GM18868 (cell line): Measurements from ENCODE around the gene TPM4.
"Not testable (repeated sequence)": the region's sequence is repeated elsewhere in the genome, so short reads cannot be mapped to it uniquely, and the experiment has no call there.

Experiments
- ATAC-seq: cut with Tn5 transposase; IDR thresholded peaks from one replicate; pipeline ENCODE4 v1.9.1; 2021; ENCODE audit warnings: mild to moderate bottlenecking, moderate library complexity; ENCODE audit not compliant: unreplicated experiment

Gene TPM4

DNA sequence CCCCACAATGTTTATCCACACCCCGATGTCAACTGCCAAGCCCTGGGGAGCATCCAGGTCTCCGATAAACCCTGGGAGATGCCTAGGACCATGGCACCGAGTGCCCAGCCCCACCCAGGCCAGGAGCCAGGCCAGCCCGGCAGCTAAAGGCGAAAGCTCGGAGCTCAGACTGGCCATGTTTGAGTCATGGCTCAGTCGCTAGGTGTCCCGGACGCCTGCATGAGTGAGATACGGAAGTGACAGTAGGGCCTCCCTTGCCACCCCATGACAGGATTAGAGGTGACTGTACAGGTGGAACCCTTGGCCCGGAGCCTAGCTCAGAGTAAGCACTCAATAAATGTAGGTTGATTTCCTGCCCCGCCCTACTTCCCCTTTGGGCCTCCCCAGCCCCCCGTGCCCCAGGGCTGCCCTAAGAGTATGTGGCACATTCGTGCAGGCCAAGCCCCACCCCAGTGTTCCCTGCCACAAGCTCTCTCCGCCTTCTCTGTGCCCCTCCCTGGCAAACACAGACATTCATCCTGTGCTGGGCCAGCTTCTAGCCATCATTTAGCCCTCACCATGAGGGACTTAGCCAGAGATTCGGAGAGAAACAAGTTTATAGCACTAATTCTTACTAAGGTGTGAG, 5.8 kb upstream of the TPM4 start:
- peak; percentile 54 for ATAC-seq

DNA sequence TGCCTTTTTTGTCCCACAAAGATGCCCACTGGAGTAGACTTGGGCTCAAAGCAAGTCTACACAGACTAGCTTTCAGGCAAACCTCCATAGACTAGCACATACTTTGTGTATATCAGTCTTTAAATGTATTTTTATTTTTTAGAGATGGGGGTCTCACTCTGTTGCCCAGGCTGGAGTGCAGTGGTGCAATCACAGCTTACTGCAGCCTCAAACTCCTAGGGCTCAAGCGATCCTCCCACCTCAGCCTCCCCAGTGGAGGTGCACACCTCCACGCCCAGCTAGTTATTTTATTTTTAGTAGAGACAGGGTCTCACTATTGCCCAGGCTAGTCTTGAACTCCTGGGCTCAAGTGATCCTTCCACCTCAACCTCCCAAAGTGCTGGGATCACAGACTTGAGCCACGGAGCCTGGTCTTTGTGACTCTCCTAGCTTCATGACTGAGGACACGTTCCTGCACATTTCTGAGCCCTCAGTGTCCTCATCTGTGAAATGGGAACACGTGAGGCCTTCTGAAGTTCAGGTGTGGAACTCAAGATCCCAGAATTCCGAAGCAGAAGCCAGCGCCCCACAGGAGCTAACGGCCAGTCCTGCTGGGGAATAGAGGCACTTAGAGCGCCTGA, 5.1 kb upstream of the TPM4 start:
- no peak for ATAC-seq

DNA sequence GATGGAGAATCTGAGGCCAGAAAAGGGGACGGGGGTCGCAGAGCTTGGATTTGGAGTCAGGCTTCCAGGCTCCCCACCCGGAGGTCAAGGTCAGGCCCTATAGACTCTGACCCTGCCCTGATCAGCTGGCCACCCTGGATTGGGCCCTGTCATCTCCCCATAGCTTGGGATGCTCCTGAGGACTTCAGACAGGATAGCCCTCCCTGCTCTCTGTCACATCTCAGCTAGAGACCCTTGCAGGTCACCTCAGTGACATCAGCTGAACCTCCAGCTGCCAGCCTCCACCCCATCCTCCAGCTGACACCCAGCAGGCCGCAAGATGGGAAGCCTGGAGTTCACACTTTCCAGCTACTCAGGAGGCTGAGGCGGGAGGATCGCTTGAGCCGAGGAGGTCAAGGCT, 2.8 kb upstream of the TPM4 start:
- no peak for ATAC-seq

DNA sequence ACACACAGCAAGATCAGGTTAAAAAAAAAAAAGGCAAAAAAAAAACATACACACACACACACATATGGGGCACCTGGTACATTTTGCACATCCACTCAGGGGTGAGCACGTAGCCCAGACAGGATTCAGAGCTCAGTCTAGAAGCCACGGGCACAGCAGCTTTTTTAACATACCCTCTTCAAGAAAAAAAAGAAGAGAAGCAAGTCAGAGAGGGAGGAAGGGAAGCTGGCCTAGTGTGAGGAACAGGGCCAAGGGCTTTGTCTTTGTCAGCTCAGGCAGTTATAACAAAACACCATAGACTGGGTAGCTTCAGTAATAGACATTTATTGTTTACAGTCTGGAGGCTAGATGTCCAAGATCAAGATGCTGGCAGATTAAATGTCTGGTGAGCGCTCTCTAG, 2.3 kb upstream of the TPM4 start:
- ATAC-seq: no peak

DNA sequence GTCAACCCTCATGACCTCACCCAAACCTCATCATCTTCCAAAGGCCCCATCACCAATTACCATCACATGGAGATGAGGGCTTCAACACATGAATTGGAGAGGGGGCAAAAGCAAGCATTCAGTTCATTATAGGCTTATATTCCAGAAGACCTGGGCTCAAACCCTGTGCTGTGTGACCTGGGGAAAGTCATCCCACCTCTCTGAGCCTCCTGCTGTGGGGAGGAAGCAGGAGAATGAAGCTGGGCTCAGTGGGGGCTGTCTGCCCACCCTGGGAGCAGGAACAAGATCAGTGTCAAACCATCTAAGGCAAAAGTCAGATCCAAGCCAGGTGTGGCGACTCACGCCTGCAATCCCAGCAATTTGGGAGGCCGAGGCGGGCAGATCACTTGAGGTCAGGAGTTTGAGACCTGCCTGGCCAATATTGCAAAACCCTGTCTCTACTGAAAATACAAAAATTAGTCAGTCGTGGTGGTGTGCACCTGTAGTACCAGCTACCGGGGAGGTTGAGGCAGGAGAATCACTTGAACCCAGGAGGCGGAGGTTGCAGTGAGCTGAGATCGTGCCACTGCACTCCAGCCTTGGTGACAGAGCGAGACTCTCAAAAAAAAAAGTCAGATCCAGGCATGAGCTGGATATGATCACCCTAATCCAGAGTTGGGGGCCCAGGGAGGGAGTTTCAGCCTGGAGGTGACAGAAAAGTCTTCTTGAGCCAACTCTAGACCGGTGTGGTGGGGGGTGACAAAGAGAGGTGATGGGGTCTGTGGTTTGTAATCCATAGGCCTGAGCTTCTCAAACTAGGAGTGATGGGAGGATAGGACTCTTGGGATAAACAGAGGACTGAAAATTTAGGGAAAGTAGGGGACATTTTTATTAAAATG, 1.6 kb upstream of the TPM4 start:
- no peak for ATAC-seq

DNA sequence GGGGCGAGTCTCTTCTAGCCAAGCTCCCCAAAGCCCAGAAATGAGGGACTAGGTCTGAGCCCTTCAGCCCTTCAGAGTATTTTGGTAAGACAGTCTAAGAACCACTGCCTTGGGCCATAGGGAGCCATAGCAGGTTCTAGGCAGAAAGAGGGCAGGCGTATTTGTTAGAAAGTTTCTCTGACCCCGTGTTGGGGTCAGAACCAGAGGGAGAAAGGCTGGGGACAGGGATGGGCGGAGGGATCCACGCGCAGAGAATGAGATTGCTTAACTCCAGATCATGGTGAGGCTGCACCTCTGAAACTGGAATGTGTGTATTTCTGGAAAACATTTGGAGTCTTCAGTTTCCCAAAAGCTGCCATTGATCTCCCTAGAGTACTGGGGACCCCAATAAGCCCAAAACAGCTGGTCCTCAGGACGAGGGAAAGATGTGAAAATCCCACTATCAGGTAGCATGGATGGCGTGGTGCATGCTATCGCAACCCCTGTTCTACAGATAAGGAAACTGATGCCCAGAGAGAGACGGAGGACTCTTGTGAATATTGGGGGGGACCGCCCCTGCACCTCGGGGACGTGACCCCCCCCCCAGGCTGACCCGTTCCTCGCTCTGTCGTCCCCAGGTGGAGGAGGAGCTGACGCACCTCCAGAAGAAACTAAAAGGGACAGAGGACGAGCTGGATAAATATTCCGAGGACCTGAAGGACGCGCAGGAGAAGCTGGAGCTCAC, 703 bp upstream of the TPM4 start:
- no peak for ATAC-seq

DNA sequence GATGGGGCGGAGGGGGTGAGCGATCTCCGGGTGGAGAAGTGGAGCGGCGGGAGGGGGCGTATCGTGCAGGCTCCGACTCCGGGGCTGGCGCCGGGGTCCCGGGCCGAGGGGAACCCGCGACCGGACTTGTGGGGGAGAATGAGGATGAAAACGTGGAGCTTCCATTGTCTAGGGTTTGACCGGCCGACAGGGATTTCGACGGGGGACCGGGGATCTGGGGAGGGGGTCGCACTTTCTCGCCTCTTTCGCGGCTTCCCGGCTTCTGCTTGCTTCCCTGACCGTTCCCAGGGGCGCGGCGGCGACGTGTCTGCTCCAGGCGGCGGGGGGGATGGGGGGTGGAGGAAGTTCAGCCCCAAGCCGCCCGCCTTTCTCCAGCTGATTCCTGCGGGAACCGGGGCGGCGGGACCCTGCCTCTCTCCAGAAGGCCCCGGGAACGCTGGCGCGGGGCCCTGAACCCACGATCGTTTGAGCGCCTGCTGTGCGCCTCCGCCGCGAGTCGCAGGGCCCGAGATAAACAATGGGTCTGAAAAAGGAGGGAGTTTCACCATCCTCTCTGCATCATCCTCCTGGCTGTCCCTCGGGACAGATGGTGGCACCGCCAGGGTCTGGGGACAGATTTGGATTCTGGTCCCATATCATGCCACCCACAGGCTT, 790 bp downstream of the TPM4 start:
- no peak for ATAC-seq

DNA sequence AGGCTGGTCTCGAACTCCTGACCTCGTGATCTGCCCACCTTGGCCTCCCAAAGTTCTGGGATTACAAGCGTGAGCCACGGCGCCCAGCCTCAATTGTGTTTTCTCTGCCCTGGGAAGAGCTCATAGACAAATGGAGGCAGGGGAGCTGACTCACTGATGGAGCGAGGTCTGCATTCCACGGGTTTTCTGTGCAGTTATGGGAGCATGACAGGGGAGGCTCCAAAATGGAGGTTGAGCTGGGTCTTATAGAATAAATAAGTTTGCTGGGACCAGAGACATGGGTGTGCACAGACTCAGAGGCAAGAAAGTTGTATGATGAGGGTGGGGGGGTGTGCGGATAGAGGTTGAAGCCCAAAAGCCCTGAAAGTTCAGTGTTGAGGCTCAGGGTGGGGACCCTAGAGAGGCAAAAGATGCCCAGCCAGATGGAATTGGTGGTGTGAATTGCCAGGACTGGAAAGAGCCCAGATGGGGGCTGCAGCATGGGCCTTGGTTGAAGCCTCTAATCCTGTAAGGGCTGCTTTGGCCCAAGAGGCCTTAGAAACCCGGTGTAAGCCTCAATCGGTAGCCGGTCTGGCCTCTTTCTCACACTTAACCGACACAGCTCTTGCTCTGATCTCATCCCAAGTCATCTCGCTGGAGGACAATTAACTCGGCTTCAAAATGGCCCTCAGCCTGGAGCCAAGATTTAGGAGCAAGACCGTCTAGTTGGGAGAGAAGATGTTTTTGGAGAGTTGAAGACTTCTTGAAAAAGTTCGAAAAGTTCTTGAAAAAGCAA, 1.9 kb downstream of the TPM4 start:
- ATAC-seq: no peak

DNA sequence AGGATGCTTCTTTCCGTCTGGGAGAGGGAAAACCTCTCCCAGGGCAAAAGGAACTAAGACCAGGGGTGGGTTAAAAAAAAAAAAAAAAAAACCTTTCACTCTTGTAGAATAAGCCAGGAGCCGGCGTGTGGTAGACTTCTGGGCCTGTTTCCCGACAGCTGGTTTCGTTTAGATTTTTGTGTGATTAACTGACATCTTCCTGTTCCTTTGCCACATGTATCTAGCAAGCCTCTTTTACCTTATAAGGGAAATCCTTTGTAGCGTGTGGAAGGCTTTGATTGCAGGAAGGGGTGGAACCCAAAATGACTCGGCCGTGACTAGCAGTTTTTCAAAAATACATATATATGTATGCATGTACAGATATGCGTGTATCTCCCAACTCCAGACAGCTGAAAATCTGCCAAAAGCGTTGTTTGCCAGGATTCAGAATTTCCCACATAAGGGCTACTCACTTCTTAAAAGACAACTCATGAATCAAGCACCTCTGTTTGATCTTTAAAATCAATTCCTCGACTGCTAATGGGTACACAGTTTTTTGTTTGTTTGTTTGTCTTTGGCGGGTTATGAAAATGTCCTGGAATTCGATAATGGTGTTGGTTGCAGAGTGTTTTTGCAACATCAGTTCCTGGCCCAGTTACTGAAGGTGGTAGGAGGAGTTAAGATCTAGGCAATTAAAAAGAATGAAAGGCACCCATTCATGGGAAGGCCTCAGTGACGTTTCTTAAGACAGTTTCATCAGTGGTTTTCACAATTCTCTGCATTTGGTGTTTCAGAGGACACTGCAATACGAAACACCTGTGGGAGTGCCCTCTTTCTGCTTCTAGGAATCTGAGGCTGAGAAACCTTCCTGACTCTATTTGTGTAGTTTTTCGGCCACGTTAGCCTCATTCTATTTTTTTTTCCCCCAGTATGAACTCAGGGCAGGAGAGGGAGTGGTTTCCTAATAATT, 2.7 kb downstream of the TPM4 start:
- ATAC-seq: peak; percentile 37

DNA sequence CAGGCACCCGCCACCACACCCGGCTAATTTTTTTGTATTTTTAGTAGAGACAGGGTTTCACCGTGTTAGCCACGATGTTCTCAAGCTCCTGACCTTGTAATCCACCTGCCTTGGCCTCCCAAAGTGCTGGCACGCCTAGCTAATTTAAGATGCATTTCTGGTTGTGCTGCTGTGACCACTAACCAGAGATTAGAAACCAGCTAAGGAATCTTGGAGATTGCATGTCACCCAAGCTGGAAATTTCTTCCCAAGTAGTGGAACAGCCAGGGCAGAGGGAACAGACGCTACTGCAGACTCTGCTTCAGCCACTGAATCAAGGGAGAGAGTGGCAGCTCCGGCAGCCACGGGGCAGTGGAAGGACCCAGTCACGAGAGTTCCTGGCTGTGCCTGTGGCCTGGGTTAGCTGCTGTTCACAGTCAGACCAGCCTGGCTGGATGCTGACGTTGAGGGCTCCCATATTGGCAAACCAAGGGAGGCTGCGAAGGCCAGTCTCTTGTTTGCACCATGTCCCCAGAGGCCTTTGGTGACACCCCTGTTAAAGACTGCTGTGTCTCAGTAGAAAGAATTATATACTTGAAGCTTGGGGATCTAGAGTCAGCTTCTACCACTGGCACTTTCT, 7.9 kb downstream of the TPM4 start:
- ATAC-seq: no peak

DNA sequence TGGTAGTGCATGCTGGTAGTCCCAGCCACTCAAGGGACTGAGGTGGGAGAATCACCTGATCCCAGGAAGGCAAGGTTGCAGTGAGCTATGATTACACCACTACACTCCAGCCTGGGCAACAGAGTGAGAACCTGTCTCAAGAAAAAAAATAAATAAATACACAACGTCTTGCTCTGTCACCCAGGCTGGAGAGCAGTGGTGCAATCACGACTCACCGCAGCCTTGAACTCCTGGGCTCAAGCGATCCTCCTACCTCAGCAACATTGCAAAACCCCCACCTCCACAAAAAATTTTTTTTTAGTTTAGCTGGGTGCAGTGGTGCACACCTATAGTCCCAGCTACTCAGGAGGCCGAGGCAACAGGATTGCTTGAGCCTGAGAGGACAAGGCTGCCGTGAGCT, 8.8 kb downstream of the TPM4 start:
- no peak for ATAC-seq

DNA sequence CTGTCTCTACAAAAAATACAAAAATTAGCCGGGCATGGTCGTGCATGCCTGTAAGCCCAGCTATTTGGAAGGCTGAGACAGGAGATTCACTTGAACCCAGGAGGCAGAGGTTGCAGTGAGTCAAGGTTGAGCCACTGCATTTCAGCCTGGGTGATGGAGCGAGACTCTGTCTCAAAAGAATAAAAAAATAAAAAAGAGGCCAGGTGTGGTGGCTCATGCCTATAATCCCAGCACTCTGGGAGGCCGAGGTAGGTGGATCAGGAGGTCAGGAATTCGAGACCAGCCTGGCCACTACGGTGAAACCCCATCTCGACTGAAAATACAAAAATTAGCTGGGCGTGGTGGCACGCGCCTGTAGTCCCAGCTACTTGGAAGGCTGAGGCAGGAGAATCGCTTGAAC, 11.1 kb downstream of the TPM4 start:
- not testable (repeated sequence) for ATAC-seq

DNA sequence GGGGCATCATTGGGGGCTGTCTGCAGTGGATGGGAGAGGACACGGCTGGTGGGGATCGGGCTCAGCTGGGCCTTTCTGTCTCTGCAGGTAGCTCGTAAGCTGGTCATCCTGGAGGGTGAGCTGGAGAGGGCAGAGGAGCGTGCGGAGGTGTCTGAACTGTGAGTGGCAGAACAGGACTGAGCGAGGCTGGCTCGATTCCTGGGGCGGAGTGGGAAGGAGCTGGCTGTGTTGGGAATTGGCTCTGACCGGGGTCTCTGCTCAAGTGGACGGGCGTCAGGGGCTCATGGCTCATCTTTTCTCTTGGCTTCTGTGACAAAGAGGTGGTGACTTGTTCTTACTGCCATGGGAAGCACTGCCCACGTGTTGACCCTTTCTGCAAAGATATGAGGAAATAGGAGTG, 11.6 kb downstream of the TPM4 start:
- ATAC-seq: no peak

DNA sequence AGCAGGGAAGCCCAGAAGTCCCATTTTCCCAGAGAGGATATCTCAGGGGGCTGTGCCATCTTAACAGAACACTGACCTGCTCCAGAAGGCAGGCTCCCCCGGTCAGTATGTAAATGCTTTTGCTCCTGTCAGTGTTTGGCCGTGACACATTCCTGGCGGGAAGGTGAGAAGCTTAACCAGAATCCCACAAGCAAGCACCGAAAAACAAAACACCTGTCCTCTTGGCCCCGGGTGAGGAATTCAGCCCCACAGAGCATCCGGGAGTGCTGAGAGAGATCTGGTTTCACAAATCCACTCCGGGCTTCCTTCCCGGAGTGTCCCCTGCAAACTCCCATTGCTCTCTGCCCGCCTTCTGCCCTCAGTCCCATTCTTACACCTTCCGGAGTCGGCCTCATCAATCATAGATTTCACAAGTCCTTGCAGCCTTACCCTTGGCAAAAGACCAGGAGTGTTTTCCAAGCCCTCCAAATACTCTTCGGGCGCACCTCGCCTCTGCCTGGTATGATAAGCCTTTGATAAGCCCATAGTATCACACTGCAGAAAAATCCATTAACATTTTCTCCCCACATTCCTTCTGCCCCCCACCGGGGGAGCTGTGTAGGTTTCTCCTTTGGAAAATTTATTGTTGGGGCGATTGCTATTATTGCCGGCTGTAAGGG, 12.2 kb downstream of the TPM4 start:
- ATAC-seq: no peak

DNA sequence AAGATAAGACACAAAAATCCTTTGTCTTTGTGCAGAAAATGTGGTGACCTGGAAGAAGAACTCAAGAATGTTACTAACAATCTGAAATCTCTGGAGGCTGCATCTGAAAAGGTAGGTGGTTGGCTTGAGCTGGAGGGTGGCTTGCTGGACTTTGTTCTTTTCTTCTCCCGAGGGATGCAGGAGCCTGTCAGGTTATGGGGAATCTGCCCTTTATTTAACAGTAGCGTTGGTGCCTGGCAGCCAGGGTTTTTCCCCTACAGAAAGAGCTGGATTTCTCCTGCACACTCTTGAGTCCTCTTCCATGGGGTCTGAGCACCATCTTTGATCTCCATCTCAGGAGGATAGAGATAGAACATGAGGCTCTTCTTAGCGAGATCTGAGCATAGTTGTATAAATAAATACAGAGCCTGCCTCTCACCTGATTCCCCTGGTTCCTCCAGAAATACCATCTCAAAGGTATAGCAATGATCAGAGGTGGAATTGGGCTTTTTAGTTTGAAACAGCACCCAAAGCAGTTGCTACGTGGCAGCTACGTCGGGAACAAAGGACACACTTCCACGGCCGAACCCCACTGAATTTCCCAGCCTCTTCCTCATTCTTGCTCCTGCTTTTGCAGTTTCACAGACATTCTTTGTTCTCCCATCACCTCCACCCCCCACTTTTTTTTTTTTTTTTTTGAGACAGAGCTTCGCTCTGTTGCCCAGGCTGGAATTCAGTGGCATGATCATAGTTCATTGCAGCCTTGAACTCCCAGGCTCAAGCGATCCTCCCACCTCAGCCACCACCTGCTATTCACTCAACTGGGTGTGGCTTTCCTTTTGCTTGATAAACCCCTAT, 12.9 kb downstream of the TPM4 start:
- no peak for ATAC-seq

DNA sequence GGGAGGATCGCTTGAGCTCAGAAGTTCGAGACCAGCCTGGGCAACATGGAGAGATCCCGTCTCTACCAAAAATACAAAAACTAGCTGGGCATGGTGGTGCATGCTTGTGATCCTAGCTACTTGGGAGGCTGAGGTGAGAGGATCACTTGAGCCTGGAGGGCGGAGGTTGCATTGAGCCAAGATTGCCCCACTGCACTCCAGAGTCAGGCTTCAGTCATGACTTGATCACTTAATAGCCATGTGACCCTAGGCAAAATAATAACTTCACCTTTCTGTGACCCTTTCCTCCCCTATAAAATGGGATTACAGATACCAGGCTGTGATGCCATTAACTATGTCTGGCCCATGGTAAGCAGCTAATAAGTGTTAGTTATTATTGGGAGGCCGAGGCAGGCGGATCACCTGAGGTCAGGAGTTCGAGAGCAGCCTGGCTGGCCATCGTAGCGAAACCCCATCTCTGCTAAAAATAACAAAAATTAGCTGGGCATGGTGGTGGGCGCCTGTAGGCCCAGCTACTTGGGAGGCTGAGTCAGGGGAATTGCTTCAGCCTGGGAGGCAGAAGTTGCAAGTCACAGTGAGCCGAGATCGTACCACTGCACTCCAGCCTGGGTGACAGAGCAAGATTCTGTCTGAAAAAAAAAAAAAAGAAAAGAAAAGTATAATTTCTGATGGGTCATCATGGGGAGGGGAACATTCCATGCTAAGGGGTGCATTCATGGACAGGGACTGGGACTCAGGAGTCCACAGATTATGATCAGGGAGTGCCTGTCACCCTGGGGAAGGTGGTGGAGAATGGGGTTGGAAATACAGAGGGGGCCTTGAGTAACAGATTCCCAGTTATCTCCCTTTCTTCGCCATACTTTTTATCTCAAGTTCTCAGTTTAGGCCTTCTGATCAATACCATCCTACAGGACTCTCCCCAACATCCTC, 15.5 kb downstream of the TPM4 start:
- no peak for ATAC-seq
